GM21367 (cell line): ENCODE results near the gene ZNF236.
"Not testable (repeated sequence)": the region's sequence is repeated elsewhere in the genome, so short reads cannot be mapped to it uniquely, and the experiment has no call there.

ENCODE experiments used
- ATAC-seq: cut with Tn5 transposase; IDR thresholded peaks from one replicate; pipeline ENCODE4 v1.9.1; 2021; ENCODE audit not compliant: unreplicated experiment

ZNF236 gene

DNA sequence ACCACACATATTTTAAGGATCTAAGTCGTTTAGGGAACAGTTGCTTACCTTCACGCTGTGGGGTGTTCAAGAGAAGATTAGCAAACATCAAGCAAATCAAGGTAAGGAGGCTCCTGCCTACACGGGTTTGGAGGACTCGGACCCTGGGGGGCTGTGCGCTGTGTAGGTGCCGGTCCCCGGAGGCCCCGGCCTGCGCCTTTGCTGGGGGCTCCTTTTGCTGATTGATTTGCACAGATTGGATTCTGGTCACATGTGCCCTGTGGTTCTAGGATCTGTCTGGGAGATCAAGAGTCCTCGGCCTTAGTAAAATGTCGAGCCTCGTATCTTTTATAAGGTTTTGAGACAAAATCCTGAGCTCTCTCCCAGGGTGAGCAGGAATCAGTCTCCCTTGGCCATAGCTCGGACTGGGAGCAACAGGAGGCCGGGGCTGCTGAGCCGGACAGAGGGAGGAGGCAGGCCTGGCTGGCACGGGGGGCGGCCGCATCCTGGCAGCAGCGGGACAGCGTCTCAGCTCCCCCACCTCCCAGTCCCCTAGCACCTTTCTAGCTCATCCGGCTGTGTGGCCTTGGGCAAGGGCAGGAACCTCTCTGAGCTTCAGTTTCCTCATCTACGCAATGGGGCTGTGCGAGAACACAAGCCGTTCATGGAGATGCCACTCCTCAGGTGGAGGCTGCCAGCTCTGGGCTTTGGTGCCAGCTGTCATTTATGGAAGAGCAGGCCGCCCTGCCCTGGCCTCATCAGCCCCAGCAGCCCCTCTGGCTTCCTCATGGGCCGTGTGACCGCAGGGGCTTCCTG, 163.0 kb downstream of the ZNF236 start:
- no peak for ATAC-seq

GRCh38 chr18:76985951-76986236, 163.5 kb downstream of the ZNF236 start:
- ATAC-seq: no peak

DNA sequence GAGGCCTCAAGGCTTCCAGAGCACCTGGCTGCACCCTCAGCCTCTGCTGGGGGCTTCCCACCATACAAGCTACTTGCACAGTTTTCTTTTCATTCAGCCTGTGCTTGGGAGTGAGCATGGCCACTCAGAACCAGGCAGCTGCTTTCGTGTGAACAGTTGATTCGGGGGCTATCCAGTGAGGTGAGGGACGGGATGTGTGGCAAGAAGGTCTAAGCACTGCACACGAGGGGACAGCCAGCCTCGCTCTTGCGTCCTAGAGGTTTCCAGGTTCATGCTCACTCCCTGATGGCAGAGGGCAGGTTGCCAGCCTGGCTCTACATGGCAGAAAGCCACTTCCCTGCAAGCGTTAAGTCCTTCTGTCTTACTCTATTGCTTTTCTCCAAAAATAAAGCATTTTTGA, 164.0 kb downstream of the ZNF236 start:
- ATAC-seq: no peak

- no peak for ATAC-seq
Observed at GRCh38 chr18:76988031-76988826, 165.9 kb downstream of the ZNF236 start.

GRCh38 chr18:76988827-76989646, 166.7 kb downstream of the ZNF236 start:
- ATAC-seq: peak; percentile 51

GRCh38 chr18:76989647-76990190, 167.4 kb downstream of the ZNF236 start:
- ATAC-seq: no peak

- not testable (repeated sequence) for ATAC-seq
Observed at GRCh38 chr18:76990343-76991020, 168.1 kb downstream of the ZNF236 start.

GRCh38 chr18:76991021-76991688, 168.8 kb downstream of the ZNF236 start:
- ATAC-seq: no peak

- ATAC-seq: no peak
Observed at GRCh38 chr18:76992226-76993084, 170.1 kb downstream of the ZNF236 start.

GRCh38 chr18:76993085-76993382, 170.7 kb downstream of the ZNF236 start:
- no peak for ATAC-seq

DNA sequence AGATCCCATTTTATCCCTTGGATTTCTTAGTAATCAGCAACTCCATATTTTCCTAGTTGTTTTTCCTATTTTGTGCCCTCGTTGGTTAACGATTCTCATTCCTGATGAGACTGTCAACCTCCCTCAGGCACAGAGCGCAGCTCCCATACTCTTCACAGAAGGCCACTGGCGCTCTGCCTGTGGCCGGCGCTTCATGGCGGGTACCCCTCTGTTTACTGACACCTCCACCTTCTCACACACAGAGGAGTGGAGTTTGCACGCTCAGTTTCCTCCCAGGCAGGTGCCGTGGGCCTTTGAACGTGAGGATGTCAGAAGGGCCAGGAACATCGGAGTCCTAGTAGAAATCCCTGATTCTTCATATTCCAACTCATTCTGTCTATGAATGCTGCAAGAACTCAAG, 171.2 kb downstream of the ZNF236 start:
- no peak for ATAC-seq

DNA sequence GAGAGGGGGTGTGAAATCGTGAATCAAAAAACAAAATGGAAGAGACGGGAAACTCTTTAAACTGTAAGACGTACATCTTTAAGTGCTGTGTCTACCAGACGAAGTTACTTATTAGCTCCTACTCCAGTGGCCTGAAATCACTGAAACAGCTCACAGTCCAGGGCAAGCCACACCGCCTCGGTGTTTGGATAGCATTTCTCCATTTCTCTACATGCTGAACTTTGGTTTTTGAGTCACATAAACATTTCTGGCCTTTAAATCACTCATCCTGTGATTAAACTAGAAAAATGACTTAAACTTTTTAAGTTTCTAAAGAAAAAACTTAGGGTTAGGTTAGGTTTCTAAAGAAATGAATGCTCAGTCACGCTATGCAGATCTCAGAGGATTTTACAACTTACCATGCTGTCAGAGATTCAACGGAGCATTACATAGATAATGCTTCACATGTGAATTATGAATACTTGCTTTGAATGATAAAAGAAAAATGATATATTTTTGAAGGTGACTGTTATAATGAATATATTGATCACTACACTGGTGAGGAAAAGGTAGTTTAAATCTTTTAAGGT, 171.8 kb downstream of the ZNF236 start:
- ATAC-seq: no peak

DNA sequence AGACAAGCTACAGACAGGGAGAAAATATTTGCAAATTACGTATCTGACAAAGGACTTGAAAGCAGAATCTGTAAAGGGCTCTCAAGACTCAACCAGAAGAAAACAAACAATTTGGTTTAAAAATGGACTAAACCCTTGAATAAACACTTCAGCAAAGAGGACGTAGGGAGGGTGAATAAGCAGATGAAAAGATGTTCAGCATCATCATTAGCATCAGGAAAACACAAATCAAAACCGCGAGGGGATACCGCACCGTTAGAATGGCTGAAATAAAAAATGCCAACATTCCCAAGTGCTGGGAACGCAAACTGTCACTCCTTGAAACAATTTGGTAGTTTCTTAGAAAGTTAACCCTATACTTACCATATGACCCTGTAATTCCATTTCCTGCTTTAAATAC, 173.5 kb downstream of the ZNF236 start:
- no peak for ATAC-seq

- no peak for ATAC-seq
Observed at GRCh38 chr18:76996429-76996828, 174.1 kb downstream of the ZNF236 start.

- ATAC-seq: no peak
Observed at GRCh38 chr18:76997951-76998808, 175.8 kb downstream of the ZNF236 start.

- ATAC-seq: no peak
Observed at GRCh38 chr18:76999077-76999476, 176.7 kb downstream of the ZNF236 start.

- ATAC-seq: no peak
Observed at GRCh38 chr18:77000527-77000926, 178.2 kb downstream of the ZNF236 start.

- no peak for ATAC-seq
Observed at GRCh38 chr18:77001041-77001440, 178.7 kb downstream of the ZNF236 start.
